GM19372 (cell line): ENCODE measurements around the gene PPP1CA.
A peak's percentile ranks its signal among the peaks of the same experiment; 100 is the strongest.
"Not testable (repeated sequence)": the region's sequence is repeated elsewhere in the genome, so short reads cannot be mapped to it uniquely, and the experiment has no call there.

Source experiments
- ATAC-seq: cut with Tn5 transposase; IDR thresholded peaks from one replicate; pipeline ENCODE4 v1.9.1; 2021; ENCODE audit warnings: mild to moderate bottlenecking, low read depth, moderate library complexity; ENCODE audit not compliant: unreplicated experiment

Gene PPP1CA

DNA sequence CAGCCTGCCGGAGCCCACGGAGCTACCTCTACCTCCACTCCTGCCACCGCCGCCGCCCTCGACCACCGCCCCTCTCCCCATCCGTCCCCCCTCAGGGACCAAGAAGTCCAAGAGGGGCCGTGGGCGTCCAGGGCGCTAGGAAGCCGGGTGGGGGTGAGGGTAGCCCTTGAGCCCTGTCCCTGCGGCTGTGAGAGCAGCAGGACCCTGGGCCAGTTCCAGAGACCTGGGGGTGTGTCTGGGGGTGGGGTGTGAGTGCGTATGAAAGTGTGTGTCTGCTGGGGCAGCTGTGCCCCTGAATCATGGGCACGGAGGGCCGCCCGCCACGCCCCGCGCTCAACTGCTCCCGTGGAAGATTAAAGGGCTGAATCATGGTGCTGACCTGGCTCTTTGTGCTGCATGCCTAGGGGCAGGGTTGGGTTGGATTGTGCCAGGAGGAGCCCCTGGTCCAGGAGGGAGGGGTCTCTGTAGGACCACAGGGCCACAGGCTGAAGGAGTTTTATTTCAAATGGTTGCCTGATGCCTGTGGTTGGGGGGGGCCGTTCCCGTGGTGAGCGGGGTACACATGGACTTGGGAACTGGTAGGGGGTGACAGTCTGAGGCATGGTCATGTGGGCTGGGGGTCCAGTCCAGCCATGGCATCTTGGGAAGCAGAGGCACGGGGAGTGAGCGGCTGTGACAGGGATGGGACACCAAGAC is 33.5 kb upstream of the PPP1CA start:
- no peak for ATAC-seq

DNA sequence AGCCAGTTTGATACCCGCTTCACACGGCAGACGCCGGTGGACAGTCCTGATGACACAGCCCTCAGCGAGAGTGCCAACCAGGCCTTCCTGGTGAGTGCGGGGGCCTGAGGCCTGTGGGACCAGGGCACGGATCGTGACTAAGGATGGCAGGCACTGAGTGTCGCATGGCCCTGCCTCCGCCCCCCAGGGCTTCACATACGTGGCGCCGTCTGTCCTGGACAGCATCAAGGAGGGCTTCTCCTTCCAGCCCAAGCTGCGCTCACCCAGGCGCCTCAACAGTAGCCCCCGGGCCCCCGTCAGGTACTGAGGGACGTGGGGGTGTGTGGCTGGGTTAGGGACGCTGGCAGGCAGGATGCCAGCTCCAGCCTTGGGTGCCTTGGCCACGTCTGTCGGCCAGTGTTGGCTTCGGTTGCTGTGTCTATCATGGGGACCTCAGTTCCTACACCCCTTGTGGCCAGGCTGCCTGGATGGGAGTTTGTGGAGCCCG is 32.8 kb upstream of the PPP1CA start:
- no peak for ATAC-seq

DNA sequence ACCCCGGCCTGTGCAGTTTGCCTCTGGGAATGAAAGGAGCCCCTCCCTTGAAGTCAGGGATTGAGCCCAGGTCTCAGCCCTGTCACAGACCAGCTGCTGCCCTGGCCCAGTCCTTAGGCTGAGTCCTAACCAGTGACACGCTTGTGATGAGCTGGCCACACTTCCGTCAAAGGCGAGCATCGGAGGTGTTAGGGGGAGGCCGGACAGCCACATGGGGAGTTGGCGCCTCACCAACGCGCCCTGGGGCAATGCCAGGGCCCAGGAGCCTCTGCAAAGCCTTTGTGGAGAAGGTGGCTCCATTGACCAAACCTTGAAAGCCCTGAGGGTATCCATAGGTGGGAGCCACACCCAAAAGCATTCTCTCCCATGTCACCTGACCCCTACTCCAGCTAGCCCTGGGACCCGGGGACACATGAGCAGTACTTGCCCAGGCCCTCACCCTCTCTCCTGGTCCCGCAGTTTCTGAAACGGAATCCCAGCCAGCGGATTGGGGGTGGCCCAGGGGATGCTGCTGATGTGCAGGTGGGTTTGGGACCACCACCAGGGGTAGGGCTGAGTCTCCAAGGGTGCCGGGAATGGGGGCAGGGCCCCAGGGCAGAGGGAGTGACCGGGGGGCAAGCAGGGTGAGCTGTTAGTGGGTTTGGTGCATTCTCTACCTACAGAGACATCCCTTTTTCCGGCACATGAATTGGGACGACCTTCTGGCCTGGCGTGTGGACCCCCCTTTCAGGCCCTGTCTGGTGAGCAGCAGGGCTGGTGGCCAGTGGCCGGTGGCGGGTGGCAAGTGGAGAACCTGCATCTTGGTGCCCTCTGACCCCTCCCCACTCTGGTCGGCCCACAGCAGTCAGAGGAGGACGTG is 32.1 kb upstream of the PPP1CA start:
- no peak for ATAC-seq

DNA sequence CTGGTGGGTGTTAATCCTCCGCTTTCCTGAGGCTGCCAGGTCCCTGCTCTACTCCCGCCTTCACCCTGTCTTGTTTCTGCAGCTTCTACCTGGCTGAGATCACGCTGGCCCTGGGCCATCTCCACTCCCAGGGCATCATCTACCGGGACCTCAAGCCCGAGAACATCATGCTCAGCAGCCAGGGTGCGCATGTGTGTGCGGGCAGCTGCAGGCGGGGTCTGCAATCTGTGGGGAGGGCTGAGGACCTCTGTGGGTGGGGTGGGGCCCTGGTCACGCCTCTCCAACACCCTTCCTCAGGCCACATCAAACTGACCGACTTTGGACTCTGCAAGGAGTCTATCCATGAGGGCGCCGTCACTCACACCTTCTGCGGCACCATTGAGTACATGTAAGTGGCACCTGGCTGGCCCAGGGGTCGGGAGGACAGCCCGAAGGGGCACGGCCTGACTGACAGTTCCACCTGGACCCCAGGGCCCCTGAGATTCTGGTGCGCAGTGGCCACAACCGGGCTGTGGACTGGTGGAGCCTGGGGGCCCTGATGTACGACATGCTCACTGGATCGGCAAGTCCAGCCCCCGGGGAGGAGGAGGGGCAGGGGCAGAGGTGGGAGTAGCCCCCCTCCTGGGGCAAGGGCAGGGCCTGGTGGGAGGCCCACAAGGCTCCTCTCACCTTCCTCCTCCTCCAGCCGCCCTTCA is 31.1 kb upstream of the PPP1CA start:
- no peak for ATAC-seq

DNA sequence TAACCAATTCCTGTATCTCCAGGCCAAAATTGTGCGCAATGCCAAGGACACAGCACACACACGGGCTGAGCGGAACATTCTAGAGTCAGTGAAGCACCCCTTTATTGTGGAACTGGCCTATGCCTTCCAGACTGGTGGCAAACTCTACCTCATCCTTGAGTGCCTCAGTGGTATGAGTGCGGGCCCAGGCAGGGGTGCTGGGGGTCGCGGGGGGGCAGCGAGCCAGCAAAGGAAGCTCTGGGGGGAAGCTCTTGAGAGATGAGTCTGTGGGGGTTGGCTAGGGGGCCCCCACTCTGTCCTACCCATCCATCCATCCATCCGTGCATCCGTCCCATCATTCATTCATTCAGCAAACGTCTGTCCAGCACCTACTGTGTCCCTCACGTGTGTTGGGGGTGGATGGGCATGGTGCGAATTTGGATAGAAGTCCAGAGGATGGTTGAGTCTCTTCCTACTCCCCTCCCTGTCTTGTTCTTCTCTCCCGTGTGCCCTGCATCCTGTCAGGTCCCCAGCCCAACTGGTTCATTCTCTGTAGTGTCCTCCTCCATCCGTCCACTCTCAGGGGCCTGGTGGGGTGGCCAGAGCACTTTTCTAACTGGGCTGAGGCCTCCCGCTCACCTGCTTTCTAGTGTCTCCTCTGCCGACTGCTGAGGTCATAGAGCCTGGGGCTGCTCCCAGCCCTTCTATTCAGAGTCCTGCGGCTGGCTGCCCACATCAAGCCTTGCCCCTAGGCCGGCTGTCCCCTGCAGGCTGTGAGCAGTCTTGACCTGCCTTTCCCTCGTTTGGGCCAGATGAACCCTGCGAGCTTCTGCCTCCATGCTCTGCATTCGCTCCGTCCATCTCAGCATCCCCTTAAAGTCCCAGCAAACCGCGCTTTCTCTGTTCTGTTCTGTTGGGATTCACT is 29.9 kb upstream of the PPP1CA start:
- no peak for ATAC-seq

DNA sequence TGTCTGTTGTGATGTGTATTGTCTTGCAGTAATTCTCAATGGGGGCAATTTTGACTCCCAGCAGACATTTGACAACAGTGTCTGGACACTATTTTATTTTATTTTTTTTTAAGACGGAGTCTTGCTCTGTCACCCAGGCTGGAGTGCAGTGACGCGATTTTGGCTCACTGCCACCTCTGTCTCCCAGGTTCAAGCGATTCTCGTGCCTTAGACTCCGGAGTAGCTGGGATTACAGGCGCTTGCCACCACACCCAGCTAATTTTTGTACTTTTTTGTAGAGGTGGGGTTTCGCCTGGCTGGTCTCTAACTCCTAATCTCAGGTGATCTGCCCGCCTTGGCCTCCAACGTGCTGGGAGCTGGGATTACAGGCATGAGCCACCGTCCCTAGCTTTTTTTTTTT is 28.1 kb upstream of the PPP1CA start:
- no peak for ATAC-seq

DNA sequence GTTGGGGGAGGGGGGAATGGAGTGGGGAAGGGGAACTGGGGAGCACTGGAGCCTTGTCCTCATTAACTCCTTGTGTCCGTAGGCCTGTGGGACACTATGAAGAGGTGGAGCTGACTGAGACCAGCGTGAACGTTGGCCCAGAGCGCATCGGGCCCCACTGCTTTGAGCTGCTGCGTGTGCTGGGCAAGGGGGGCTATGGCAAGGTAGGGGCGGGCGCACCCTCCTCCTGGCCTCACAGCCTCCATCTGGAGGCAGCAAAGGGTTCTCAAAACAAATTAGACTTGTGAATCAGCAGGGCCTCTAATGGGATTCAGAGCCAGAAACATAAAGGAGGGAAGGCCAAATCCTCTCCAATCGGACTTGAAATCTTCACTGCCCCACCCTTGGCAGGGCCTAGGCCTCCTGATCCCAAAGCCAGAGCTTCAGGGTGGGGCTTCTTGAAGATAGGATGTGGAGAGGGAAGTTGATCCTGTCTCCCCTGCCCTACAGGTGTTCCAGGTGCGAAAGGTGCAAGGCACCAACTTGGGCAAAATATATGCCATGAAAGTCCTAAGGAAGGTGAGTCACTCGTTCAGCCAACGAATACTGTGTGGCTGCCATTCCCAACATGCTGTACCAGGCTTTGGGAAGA is 27.5 kb upstream of the PPP1CA start:
- ATAC-seq: no peak

DNA sequence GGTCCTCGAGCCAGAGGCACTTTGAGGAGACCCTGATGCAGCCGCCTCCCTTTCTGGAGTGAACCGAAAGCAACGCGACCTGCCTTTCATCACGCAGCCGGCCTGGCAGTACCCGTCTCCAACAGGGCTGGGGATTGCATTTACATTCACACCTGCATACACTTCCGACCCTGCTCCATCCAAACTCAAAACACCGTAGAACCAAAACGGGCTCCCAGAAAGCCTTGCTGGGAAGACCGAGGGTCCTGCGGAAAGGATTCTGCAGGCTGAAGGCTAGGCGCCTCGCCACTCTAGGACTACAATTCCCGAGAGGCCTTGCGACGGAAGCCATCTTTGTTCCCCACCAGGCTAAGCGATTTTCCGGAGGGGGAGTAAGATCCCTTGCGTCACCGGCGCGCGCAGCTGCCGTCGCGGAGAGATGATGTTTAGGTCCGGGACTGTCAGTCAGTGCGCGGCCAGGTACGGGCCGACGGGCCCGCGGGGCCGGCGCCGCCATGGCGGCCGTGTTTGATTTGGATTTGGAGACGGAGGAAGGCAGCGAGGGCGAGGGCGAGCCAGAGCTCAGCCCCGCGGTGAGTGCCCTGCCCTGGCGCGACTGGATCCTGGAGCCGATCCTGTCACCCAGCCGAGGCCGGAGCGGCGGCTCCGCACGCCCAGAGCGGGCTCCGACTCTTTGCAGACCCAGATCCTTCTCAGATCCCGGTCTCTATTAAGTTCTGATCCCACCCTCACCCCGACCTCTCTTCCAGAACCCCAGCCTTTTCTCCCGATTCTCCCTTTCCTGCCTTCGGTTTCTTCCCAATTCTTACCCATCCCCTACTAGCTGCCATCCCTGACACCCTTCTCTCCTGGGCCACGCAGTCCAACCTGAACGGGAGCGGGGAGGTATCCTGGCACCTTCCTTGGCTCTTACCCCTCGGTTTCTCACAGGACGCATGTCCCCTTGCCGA is 26.7 kb upstream of the PPP1CA start, which contains the start of gene RPS6KB2:
Gene RPS6KB2 (plus strand): TSS at position 443 of the 950 bp plus-strand sequence. CDS start 52 bp downstream, at position 495.
- peak; percentile 92 for ATAC-seq

DNA sequence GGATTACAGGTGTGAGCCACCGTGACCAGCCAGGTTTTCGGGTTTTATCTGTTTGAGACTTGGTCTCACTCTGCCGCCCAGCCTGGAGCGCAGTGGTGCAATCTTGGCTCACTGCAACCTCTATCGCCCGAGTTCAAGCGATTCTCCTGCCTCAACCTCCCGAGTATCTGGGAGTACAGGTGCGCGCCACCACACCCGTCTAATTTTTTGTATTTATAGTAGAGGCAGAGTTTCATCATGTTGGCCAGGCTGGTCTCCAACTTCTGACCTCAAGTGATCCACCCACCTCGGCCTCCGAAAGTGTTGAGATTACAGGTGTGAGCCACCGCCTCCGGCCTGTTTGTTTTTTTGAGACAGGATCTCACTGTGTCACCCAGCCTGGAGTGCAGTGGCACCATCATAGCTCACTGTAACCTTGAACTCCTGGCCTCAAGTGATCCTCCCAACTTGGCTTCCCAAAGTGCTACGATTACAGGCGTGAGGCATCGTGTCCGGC is 25.8 kb upstream of the PPP1CA start:
- ATAC-seq: not testable (repeated sequence)

DNA sequence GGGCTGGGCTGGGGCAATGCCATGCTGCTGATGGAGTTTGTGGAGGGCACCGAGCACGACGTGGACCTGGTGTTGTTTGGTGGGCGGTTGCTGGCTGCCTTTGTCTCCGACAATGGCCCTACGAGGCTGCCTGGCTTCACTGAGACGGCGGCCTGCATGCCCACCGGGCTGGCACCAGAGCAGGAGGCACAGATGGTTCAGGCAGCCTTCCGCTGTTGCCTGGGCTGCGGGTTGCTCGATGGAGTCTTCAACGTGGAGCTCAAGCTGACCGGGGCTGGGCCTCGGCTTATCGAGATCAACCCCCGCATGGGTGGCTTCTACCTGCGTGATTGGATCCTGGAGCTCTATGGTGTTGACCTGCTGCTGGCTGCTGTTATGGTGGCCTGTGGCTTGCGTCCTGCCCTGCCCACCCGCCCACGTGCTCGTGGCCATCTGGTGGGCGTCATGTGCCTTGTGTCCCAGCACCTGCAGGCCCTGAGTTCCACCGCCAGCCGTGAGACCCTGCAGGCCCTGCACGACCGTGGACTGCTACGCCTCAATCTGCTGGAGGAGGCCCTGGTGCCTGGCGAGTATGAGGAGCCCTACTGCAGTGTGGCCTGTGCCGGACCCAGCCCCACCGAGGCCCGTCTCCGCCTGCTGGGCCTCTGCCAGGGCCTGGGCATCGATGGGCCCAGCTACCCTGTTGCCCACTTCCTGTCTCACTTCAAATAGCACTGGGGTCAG is 22.4 kb upstream of the PPP1CA start:
- ATAC-seq: no peak

DNA sequence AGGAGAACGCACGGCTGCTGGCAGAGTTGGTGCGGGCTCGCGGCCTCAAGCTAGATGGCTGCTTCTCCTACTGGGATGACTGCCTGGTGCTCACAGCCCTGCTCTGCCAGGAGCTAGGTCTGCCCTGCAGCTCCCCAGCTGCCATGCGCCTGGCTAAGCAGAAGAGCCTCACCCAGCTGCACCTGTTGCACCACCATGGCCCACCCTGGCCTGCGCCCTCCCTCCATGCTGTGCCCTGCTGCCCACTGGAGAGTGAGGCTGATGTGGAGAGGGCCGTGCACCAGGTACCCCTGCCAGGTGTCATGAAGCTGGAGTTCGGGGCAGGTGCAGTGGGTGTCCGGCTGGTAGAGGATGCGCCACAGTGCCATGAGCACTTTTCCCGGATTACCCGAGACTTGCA is 21.8 kb upstream of the PPP1CA start:
- no peak for ATAC-seq

DNA sequence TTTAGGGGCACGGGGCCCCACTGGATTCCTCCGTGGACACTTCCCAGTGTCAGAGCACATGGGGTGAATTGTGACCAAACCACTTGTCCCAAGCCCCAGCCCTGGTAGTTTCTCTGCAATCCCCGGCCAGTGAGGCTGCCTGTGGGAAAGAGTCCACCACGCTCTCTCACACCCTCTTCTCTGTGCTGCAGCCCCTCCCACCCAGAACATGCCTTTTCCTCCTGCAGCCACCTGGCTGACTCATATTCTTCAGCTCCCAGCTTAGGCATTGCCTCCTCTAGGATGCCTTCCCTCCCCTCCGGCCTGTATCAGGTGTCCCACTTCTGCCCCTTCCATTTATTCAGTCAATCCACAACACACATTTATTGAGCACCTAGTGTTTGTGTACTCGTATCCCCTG is 21.2 kb upstream of the PPP1CA start:
- ATAC-seq: no peak

DNA sequence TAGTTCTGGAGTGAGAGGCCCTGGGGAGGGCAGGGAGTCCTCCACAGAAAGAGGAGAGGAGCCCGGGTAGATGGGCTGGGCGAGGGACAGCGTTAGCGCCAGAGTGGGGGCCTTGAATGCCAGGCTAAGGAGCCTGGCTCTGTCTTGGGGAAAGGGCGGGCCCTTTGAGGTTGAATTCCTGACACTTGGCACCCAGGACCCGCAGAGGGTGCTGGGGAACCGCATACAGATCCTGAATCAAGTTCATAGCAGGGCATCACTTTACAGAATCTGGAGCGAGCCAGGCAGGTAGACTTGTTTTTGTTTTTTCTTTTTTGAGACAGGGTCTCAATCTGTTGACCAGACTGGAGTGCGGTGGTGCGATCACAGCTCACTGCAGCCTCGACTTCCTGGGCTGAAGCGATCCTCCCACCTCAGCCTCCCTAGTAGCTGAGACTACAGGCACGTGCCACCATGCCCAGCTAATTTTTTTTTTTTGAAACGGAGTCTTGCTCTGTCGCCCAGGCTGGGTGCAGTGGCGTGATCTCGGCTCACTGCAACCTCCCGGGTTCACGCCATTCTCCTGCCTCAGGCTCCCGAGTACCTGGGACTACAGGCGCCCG is 19.9 kb upstream of the PPP1CA start:
- no peak for ATAC-seq

DNA sequence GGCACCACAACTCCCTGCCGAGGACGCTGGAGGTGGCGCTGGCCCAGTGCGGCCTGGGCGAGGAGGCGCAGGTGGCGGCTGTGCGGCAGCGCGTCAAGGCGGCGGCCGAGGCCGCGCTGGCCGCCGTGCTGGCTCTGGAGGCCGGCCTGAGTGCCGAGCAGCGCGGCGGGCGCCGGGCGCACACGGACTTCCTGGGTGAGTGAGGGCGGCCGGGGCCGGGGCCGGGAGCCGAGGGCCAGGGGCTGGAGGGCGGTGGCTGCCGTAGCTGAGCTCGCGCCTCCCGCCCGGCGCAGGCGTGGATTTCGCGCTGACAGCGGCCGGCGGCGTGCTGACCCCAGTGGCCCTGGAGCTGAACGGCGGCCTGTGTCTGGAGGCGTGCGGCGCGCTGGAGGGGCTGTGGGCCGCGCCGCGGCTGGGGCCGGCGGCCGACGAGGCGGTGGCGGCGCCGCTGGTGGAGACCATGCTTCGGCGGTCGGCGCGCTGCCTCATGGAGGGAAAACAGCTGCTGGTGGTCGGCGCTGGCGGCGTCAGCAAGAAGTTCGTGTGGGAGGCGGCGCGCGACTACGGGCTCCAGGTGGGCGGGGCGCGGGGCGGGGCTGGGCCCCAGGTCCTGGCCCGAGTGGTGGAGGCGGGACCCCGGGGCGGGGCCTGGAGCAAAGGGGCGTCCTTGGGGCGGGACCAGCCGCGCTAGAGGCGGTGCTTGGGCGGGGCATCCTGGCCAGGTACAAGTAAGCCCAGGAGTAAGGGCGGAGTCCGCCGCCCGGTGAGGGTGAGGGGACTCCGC is 19.2 kb upstream of the PPP1CA start:
- ATAC-seq: peak; percentile 85

DNA sequence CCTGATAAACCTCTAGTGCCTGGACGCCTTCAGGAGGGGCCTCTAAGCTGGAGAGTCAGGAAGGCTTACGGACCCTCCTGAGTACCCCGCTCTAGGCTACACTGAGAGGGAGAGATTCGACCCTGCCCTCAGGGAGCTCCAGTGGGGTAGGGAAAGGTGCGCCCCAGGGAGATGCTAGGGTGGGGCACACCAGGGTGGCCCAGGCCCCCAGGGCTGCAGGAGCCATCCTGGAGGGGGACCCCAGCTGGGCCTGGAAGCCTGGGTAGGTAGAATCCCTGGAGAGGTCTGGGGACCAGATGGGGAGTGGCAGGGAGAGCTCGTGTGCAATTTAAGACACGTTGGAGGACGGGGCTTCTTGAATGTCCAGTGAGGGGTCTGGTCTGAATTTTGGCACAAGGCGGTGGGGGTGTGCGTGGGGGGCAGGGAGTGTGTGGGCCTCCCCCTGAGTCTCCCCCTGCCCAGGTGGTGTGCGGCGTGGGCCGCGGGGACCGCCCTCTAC is 18.5 kb upstream of the PPP1CA start:
- no peak for ATAC-seq

DNA sequence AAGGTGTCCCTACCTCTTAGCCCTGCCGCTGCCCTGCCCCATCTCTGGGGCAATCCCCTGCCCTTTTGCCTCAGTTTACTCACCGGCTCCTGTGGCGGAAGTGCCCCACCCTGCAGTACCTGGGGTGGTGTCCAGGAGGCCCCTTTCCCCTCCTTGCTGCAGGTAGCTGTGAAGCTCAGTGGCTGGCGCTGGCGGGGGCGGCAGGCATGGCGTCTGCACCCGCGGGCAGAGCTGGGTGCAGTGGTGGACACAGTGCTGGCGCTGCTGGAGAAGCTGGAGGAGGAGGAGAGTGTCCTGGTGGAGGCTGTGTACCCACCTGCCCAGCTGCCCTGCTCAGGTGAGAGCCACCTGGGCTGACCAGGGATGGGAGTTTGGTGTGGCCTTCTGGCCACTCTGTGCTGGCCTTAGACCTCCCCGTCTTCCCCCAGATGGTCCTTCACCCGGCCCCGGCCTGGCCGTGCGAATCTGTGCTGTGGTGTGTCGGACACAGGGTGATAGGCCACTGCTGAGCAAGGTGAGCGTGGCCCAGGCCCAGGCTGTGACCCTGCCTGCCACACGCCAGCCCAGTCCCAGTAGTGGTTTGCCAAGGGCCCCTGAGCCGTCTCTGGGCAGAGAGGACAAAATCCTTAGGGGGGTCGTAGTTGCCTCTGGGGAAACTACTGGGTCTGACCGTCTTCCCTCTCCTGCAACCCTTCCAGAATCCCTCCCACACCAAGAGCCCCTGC is 17.8 kb upstream of the PPP1CA start:
- no peak for ATAC-seq
